Activated CD4-positive, CD25-positive, alpha-beta regulatory T cell (primary cell): Measurements from ENCODE around the gene TUB.

Experiments used
- DNase-seq, 4 experiments: peaks; one replicate each; lab custom pipeline; 2025; lab: John Stamatoyannopoulos, UW

The TUB gene

DNA sequence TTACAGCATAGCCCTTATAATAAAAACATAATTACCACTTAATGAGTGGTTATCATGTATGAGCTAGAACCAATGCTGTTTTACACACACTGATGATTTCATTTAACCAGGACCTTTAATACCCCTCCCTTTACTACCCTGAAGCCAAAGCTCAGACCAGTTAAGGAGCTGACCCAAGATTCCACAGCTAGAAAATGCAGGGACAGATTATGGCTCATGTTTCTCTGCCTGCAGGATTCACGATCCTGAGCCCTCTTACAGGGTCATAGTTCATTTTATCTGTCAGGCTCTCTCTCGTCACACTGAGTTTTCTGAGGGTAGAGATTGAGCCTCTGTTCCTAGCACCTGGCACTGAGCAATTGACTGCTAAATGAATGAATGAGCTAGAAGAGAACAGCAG, 27.4 kb downstream of the TUB start:
- DNase-seq, result no peak

DNA sequence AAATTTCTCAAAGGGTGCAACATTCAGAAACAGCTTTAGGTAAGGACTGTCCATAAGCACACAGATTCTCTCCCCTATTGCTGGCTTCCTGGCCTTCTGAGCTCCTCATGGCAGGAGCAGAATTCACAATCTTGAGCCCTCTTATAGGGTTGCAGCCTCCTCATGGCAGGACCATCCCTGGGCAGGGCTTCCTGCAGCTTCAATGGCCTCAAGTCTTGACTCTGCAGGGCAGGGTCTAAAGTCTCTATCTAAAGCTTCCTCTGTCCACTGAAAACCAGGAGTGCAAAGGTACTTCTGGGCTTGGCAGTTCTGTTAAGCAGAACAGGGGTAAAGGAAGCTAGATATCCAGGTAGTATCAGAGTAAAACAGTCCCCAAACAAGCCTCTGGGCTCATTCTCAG, 28.7 kb downstream of the TUB start:
- DNase-seq, result no peak

DNA sequence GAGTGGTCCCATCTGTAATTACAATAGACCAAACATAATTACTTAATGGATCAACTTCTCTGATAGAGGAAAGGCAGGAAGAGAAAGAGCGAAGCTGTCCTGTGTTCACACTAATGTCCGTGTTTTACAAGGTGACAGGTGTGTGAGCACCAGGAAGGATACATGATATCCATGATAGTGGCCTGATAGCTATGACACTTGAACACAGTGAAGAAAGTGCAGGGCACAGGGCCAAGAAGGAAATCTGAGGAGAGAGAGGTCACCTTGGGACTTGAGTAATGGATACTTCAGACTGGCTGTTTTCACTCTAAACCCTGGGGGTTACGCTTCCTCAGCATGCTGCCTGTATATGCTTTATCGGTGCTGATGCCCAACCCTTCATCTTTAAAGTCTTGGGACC, 29.4 kb downstream of the TUB start:
- no peak for DNase-seq

DNA sequence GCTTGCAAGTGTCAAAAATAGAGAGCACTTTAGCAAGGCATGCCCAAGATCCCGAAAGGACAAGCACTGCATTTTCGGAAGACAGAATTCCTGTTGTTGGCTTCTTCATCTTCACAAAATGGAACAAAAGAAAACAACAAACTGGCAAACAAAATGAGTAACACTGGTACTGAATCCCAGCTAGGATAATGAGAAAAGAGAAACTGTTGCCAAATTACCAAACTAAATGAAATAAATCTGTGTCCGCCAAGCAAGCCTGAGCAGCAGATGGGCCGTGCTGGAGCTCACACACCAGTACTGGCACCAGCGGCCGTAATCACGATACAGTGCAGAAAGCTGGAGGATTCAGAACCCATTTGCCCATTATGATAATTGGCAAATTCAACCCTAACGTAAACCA, 30.6 kb downstream of the TUB start:
- no peak for DNase-seq

DNA sequence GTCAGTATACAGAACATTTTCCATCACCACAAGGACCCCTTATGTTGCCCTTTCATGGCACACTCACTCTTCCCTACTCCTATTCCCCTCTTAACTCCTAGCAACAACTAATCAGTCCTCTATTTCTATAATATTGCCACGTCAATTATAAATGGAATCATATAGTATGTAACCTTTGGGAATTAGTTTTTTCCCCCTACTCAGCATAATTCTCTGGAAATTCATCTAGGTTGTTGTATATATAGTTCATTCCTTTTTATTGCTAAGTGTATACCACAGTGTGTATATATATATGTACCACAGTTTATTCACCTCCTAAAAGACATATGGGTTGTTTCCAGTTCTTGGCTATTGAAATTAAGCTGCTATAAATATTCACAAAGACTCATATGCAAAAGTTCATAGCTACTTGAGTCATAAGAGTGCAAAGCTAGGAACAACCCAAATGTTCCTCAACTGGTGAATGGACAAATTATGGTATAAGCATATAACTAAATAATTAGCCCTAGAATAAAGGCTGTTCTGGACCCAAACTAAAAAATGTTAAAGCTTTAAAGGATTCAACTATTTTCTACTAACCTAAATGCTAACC, 41.3 kb downstream of the TUB start:
- no peak for DNase-seq

DNA sequence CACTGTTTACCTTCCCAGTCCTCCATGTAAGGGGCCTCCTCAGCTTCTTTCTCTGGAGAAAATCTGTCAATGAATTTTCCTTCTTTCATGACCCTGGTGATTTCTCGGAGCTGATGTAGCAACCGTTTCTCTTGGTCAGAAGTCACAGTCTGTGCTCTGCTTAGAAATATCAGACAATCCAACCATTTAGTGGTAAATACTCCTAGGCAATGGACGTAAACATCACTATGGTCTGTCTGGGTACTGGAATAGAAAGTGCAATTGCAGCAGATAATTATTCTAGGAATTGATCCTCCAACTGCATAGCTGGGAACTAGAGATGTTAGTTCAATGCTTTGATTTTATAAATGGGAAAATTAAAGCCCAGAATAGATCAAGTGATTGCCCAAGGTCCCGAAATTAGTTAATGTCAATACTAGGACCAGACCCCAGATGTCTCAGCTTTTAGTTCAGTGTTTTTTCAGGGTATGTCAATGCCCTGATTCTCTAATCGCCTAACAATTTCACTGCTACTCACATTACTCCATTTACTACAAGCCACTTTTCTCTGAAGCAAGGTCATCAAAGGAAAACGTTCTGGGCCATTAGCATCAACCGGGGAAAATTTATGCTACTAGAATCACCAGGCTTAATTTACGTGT, 45.8 kb downstream of the TUB start:
- DNase-seq, result no peak

DNA sequence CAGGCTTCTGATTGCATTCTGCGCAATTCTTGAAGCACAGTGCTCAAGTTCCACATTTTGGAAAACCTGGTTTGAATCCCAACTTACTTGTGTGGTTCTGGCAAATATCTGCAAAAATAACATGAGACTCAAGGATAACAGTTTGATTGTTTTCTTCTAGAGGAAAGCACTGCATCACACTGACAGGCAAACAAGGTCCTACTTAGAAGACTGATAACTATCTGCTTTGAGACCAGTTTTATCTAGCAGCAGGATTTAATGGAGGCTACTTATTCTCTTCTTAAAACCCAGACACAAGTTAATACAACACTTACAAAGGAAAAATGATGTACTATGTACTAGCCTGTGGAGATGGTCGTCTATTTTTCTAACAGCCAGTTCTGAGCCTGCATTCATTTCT, 46.4 kb downstream of the TUB start:
- DNase-seq, result no peak

DNA sequence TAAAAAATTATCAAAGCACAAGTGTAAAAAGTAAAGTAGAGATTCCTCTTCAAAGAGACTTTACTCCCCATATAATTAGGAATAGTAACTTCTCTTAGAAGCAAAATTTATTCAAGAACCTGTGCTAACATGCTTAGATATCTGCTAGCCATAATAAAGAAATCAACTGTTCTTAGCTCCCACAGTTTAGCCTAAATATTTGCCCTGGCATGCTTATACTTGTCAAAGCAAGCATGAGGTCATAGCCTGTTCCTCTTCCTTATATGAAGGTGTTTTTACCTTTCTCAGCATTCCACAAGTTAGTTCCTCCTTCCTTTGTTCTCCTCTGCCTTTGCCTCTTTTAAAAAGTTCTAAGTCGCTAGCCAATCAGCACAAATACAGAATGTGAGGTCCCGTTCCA, 57.5 kb downstream of the TUB start:
- no peak for DNase-seq

DNA sequence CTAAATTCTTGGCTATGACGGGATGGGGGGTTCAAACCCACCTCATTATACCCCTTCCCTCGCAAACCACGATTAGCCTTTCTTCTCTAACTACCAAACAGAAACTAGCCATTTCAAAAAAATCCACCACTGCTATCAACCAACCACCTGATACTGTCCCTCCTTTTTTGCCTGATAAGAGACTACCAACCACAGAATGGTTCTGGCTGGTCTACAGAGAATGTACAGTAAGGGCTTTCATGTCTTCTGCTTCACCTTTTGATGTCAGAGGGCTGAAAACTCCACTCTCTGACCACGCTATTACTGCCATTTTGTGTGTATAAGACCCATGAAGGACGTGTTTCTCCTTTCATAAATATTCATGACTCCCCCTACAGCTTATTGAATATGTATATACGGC, 68.7 kb downstream of the TUB start:
- no peak for DNase-seq
